HepG2 (cell line): Measurements from ENCODE around the gene PFAS. TPM values are rescaled to one million over a fixed set of nuclear protein-coding genes. Genes with fewer than 3 reads are reported as not detected.

Source experiments
- CBX5 ChIP-seq: sonication (generic); formaldehyde crosslinking; IDR thresholded peaks from 2 replicates; pipeline ENCODE4 v1.4.0; 2020; ENCODE audit warnings: missing genetic modification reagents, borderline replicate concordance
- CERS6 ChIP-seq: sonication (generic); formaldehyde crosslinking; IDR thresholded peaks from 2 replicates; pipeline ENCODE4 v1.5.0; 2020; ENCODE audit warnings: missing genetic modification reagents
- GATA4 ChIP-seq: sonication (generic); IDR thresholded peaks from 2 replicates; pipeline ENCODE4 v1.6.1; 2016; ENCODE audit warnings: antibody characterized with exemption, low read depth, borderline replicate concordance
- KDM5A ChIP-seq: fragments of 200-600 bp; sonication (generic); IDR thresholded peaks from 2 replicates; pipeline ENCODE4 v1.7.0; 2018; ENCODE audit warnings: antibody characterized with exemption, mild to moderate bottlenecking, low read length, borderline replicate concordance
- MLX ChIP-seq: IDR thresholded peaks from 2 replicates; pipeline ENCODE4 v1.6.1; 2016
- NR2F1 ChIP-seq, 2 experiments: fragments of 450-650 bp in 1 of 2; formaldehyde crosslinking in 1 of 2; IDR thresholded peaks; 2 replicates each; pipeline versions ENCODE4 v1.5.0 to v1.6.1; 2016 to 2020; ENCODE audit warnings: mild to moderate bottlenecking in 1 of 2, missing compliant biosample characterization in 1 of 2, missing genetic modification reagents in 1 of 2, moderate library complexity in 1 of 2
- PRMT3 ChIP-seq: sonication (generic); formaldehyde crosslinking; IDR thresholded peaks from 2 replicates; pipeline ENCODE4 v1.8.1; 2022; ENCODE audit warnings: low read depth, mild to moderate bottlenecking, moderate library complexity, missing genetic modification reagents, borderline replicate concordance
- TAF1 ChIP-seq: sonication (generic); formaldehyde crosslinking; IDR thresholded peaks from 2 replicates; pipeline ENCODE4 v1.4.0; 2020; ENCODE audit warnings: missing genetic modification reagents
- ZBTB2 ChIP-seq: sonication (generic); formaldehyde crosslinking; IDR thresholded peaks from 2 replicates; pipeline ENCODE4 v1.8.0; 2022; ENCODE audit warnings: low read depth, missing genetic modification reagents
- ZNF101 ChIP-seq: sonication (generic); formaldehyde crosslinking; IDR thresholded peaks from 2 replicates; pipeline ENCODE4 v1.4.0; 2020; ENCODE audit warnings: mild to moderate bottlenecking, low read depth, missing genetic modification reagents, borderline replicate concordance
- ZNF205 ChIP-seq: IDR thresholded peaks from 2 replicates; pipeline ENCODE4 v1.6.1; 2018; ENCODE audit warnings: missing biosample characterization, missing genetic modification reagents
- ZNF253 ChIP-seq: sonication (generic); formaldehyde crosslinking; IDR thresholded peaks from 2 replicates; pipeline ENCODE4 v1.8.0; 2022; ENCODE audit warnings: mild to moderate bottlenecking, missing genetic modification reagents, borderline replicate concordance
- ZNF33B ChIP-seq: sonication (generic); formaldehyde crosslinking; IDR thresholded peaks from 2 replicates; pipeline ENCODE4 v1.5.1; 2020; ENCODE audit warnings: mild to moderate bottlenecking, missing genetic modification reagents
- ZNF367 ChIP-seq: sonication (generic); formaldehyde crosslinking; IDR thresholded peaks from 2 replicates; pipeline ENCODE4 v1.4.0; 2020; ENCODE audit warnings: missing genetic modification reagents, borderline replicate concordance
- ZNF589 ChIP-seq: sonication (generic); formaldehyde crosslinking; conservative IDR thresholded peaks from 2 replicates; pipeline ENCODE4 v1.8.0; 2022; ENCODE audit warnings: mild to moderate bottlenecking, moderate library complexity, missing genetic modification reagents
- polyA plus RNA-seq, 8 experiments: library from polyadenylated mRNA; depleted of rRNA in 3 of 8; stranded (reverse) in 7 of 8; unstranded in 1 of 8; fragments of >200 nt; fragmentation: Illumina TruSeq in 4 of 8; extraction: Trizol in 4 of 8; gene quantifications; 2 replicates each; pipeline versions ENCODE4 v1.2.1 to v1.2.3, GENCODE V29; 2011 to 2016; ENCODE audit warnings: low read depth in 4 of 8, missing spikeins in 1 of 8, mixed read lengths in 1 of 8; ENCODE audit not compliant: insufficient read depth in 1 of 8
- total RNA-seq, 5 experiments: library from RNA; depleted of rRNA; stranded (reverse); fragments of >200 nt; fragmentation: Illumina TruSeq; extraction: Trizol; gene quantifications; 2 replicates each; pipeline ENCODE4 v1.2.3, GENCODE V29; 2016; ENCODE audit warnings: low read depth in 1 of 5
- TF ChIP-seq, protein P1 (sequence below): sonication (generic); formaldehyde crosslinking; IDR thresholded peaks from 2 replicates; pipeline ENCODE4 v1.5.0; 2020; ENCODE audit warnings: missing genetic modification reagents
- TF ChIP-seq, protein P2 (sequence below): sonication (generic); formaldehyde crosslinking; IDR thresholded peaks from 2 replicates; pipeline ENCODE4 v1.4.0; 2020; ENCODE audit warnings: low read depth, missing genetic modification reagents
- TF ChIP-seq, protein P3 (sequence below): sonication (generic); formaldehyde crosslinking; IDR thresholded peaks from 2 replicates; pipeline ENCODE4 v1.4.0; 2020; ENCODE audit warnings: missing genetic modification reagents

The PFAS gene
- total and polyA plus RNA-seq, 2 of the 13 experiments (the other 11 are each of a cell fraction or from before 2014, with no cell fraction given): 49.4 to 58.2 TPM

GRCh38 chr17:8221663-8222379, 27.3 kb upstream of the PFAS start (continued):
- TF ChIP-seq ZNF205 (CRISPR knock-in tag): 0 out of 2 replicates have a peak, but pooled peaks have one; percentile 81
- TF ChIP-seq CBX5 (CRISPR knock-in tag): no peak
- TF ChIP-seq GATA4: no peak
- TF ChIP-seq ZNF589 (CRISPR knock-in tag): peak; percentile 14
- no peak for TF ChIP-seq ZNF253
- no peak for TF ChIP-seq KDM5A
- TF ChIP-seq ZNF101: no peak; the same call in 1 of the 2 replicates
- TF ChIP-seq, protein P1, sequence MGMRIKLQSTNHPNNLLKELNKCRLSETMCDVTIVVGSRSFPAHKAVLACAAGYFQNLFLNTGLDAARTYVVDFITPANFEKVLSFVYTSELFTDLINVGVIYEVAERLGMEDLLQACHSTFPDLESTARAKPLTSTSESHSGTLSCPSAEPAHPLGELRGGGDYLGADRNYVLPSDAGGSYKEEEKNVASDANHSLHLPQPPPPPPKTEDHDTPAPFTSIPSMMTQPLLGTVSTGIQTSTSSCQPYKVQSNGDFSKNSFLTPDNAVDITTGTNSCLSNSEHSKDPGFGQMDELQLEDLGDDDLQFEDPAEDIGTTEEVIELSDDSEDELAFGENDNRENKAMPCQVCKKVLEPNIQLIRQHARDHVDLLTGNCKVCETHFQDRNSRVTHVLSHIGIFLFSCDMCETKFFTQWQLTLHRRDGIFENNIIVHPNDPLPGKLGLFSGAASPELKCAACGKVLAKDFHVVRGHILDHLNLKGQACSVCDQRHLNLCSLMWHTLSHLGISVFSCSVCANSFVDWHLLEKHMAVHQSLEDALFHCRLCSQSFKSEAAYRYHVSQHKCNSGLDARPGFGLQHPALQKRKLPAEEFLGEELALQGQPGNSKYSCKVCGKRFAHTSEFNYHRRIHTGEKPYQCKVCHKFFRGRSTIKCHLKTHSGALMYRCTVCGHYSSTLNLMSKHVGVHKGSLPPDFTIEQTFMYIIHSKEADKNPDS (CRISPR knock-in tag): peak; percentile 99
- TF ChIP-seq TAF1: no peak; the same call in 1 of the 2 replicates
- TF ChIP-seq MLX: 0 out of 2 replicates have a peak, but pooled peaks have one; percentile 14
- TF ChIP-seq ZBTB2 (CRISPR knock-in tag): no peak
- TF ChIP-seq ZNF33B (CRISPR knock-in tag): no peak
- TF ChIP-seq, protein P2, sequence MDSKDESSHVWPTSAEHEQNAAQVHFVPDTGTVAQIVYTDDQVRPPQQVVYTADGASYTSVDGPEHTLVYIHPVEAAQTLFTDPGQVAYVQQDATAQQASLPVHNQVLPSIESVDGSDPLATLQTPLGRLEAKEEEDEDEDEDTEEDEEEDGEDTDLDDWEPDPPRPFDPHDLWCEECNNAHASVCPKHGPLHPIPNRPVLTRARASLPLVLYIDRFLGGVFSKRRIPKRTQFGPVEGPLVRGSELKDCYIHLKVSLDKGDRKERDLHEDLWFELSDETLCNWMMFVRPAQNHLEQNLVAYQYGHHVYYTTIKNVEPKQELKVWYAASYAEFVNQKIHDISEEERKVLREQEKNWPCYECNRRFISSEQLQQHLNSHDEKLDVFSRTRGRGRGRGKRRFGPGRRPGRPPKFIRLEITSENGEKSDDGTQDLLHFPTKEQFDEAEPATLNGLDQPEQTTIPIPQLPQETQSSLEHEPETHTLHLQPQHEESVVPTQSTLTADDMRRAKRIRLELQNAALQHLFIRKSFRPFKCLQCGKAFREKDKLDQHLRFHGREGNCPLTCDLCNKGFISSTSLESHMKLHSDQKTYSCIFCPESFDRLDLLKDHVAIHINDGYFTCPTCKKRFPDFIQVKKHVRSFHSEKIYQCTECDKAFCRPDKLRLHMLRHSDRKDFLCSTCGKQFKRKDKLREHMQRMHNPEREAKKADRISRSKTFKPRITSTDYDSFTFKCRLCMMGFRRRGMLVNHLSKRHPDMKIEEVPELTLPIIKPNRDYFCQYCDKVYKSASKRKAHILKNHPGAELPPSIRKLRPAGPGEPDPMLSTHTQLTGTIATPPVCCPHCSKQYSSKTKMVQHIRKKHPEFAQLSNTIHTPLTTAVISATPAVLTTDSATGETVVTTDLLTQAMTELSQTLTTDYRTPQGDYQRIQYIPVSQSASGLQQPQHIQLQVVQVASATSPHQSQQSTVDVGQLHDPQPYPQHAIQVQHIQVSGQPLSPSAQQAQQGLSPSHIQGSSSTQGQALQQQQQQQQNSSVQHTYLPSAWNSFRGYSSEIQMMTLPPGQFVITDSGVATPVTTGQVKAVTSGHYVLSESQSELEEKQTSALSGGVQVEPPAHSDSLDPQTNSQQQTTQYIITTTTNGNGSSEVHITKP (CRISPR knock-in tag): no peak; the same call in 1 of the 2 replicates
- no peak for TF ChIP-seq ZNF367
- TF ChIP-seq, protein P3, sequence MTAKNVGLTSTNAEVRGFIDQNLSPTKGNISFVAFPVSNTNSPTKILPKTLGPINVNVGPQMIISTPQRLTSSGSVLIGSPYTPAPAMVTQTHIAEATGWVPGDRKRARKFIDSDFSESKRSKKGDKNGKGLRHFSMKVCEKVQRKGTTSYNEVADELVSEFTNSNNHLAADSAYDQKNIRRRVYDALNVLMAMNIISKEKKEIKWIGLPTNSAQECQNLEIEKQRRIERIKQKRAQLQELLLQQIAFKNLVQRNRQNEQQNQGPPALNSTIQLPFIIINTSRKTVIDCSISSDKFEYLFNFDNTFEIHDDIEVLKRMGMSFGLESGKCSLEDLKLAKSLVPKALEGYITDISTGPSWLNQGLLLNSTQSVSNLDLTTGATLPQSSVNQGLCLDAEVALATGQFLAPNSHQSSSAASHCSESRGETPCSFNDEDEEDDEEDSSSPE (CRISPR knock-in tag): no peak
- no peak for TF ChIP-seq NR2F1 (CRISPR knock-in tag; IDR thresholded peaks at IDR 0.05)
- no peak for TF ChIP-seq PRMT3 (CRISPR knock-in tag)
- TF ChIP-seq CERS6 (CRISPR knock-in tag): no peak
